Chondrocyte (in vitro differentiated cells): ENCODE results near the gene CRYM. TPM values are rescaled to one million over a fixed set of nuclear protein-coding genes. Genes with fewer than 3 reads are reported as not detected.
"Not testable (repeated sequence)": the region's sequence is repeated elsewhere in the genome, so short reads cannot be mapped to it uniquely, and the experiment has no call there.

ENCODE experiments used
- DNase-seq: peaks from one replicate; pipeline ENCODE4 v3.0.0; 2021; ENCODE audit warnings: mixed read lengths, low spot score
- H3K27ac Mint-ChIP-seq: one replicate; pipeline ENCODE4 v1.8.0; 2021; ENCODE audit warnings: mild to moderate bottlenecking, moderate library complexity, mixed read lengths; ENCODE audit not compliant: unreplicated experiment
- H3K27me3 Mint-ChIP-seq: 2 replicates; pipeline ENCODE4 v1.8.0; 2021; ENCODE audit warnings: low read depth, mixed read lengths
- H3K36me3 Mint-ChIP-seq: 2 replicates; pipeline ENCODE4 v1.8.0; 2021; ENCODE audit warnings: low read depth, mixed read lengths
- H3K4me1 Mint-ChIP-seq: 2 replicates; pipeline ENCODE4 v1.8.0; 2021; ENCODE audit warnings: low read depth, mild to moderate bottlenecking, mixed read lengths
- H3K4me3 Mint-ChIP-seq: one replicate; pipeline ENCODE4 v1.8.0; 2021; ENCODE audit warnings: mild to moderate bottlenecking, moderate library complexity, mixed read lengths; ENCODE audit not compliant: unreplicated experiment
- H3K9me3 Mint-ChIP-seq: 2 replicates; pipeline ENCODE4 v1.8.0; 2021; ENCODE audit warnings: low read depth, mixed read lengths
- CTCF ChIP-seq: fragments of 200-600 bp; sonication (generic); IDR thresholded peaks from 2 replicates; pipeline ENCODE4 v1.5.0; 2021; ENCODE audit warnings: antibody characterized with exemption, mild to moderate bottlenecking, moderate library complexity
- total RNA-seq: library from RNA; stranded (reverse); gene quantifications from 3 replicates; pipeline ENCODE4 v1.2.1, GENCODE V29; 2021

Gene CRYM
- total RNA-seq, 1 donor from 2014 or later = not detected

GRCh38 chr16:21301168-21301894 is 23.2 kb upstream of the CRYM start:
- peak; percentile 65 for TF ChIP-seq CTCF
- no peaks in the 10 kb centered on the region for H3K9me3 Mint-ChIP-seq
- H3K27me3 Mint-ChIP-seq = peaks cover 5% of the 10 kb centered on the region
- peaks cover 24% of the 10 kb centered on the region for H3K4me1 Mint-ChIP-seq
- H3K36me3 Mint-ChIP-seq = no peaks in the 10 kb centered on the region
- H3K4me3 Mint-ChIP-seq = peak overlapping the region; percentile 84
- H3K27ac Mint-ChIP-seq = peak overlapping the region; percentile 92
- peak; percentile 90 for DNase-seq

- Mint-ChIP-seq H3K4me3 (peak overlapping the region; percentile 84), H3K27ac (peak overlapping the region; percentile 92)
- peak; percentile 95 for TF ChIP-seq CTCF
Measured at GRCh38 chr16:21300309-21301167, 22.4 kb upstream of the CRYM start.

GRCh38 chr16:21289789-21290188 is 11.7 kb upstream of the CRYM start:
- H3K4me3 Mint-ChIP-seq, H3K36me3 Mint-ChIP-seq, H3K27ac Mint-ChIP-seq, H3K9me3 Mint-ChIP-seq, H3K4me1 Mint-ChIP-seq, DNase-seq: not testable (repeated sequence)
- peaks cover 48% of the 10 kb centered on the region for H3K27me3 Mint-ChIP-seq

More at GRCh38 chr16:21300309-21301167, 22.4 kb upstream of the CRYM start:
- peaks cover 5% of the 10 kb centered on the region for H3K27me3 Mint-ChIP-seq
- H3K36me3 Mint-ChIP-seq = no peaks in the 10 kb centered on the region
- no peak for DNase-seq
- no peaks in the 10 kb centered on the region for H3K9me3 Mint-ChIP-seq
- peaks cover 30% of the 10 kb centered on the region for H3K4me1 Mint-ChIP-seq

GRCh38 chr16:21285314-21285713 is 7.2 kb upstream of the CRYM start:
- H3K4me3 Mint-ChIP-seq = no peak overlapping the region
- H3K27me3 Mint-ChIP-seq = peaks cover 32% of the 10 kb centered on the region
- DNase-seq = no peak
- peaks cover 4% of the 10 kb centered on the region for H3K9me3 Mint-ChIP-seq
- no peak for TF ChIP-seq CTCF
- H3K4me1 Mint-ChIP-seq = peaks cover 8% of the 10 kb centered on the region
- H3K27ac Mint-ChIP-seq = no peak overlapping the region
- no peaks in the 10 kb centered on the region for H3K36me3 Mint-ChIP-seq

GRCh38 chr16:21284414-21284813 is 6.3 kb upstream of the CRYM start:
- H3K27ac Mint-ChIP-seq = no peak overlapping the region
- TF ChIP-seq CTCF = no peak
- H3K9me3 Mint-ChIP-seq = peaks cover 4% of the 10 kb centered on the region
- H3K4me3 Mint-ChIP-seq = peak overlapping the region; percentile 76
- H3K27me3 Mint-ChIP-seq = peaks cover 36% of the 10 kb centered on the region
- no peaks in the 10 kb centered on the region for H3K36me3 Mint-ChIP-seq
- DNase-seq = no peak
- H3K4me1 Mint-ChIP-seq = peaks cover 8% of the 10 kb centered on the region
